ENCODE results near the gene MBD5.

MBD5 gene

DNA sequence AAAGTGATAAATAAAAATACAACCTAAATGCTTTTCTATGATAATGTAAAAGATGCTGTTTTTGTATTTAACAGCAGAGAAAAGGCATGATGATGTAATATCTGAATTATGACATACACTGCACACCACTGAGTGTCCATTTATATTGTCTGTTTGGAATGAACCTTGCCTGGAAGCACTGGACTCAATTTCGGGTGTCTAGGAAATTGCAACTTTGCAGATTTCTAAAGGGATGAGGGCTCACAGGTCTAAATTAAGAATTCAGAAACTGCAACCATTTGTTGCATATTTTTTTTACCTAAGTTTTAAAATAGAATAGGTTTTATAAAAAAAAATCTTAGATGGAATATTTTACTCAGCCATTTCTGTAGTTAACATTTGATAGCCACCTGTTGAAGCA lies 492.5 kb downstream of the MBD5 start:
- no peak overlapping the region for H2BK12ac ChIP-seq (ENCODE audit: low read length in 2 of 2)
- no peak overlapping the region for H2BK5ac ChIP-seq (ENCODE audit: low read depth, low read length, poor library complexity, severe bottlenecking)
- H3K36me3 ChIP-seq (ENCODE audit: control insufficient read depth in 1 of 2, insufficient read depth in 2 of 2, low read depth in 1 of 2, low read length in 2 of 2): peaks cover 0 to 27% of the 10 kb centered on the region in 2 experiments
- no peak overlapping the region for H2AK5ac ChIP-seq (ENCODE audit: low read length, severe bottlenecking)
- no peak overlapping the region for H2BK15ac ChIP-seq (ENCODE audit: low read depth, poor library complexity, severe bottlenecking)
- no peaks in the 10 kb centered on the region for H3K27me3 ChIP-seq (ENCODE audit: control insufficient read depth in 1 of 2, insufficient read depth in 1 of 2, low read length in 2 of 2)
- no peak overlapping the region for H3K4ac ChIP-seq (ENCODE audit: low read depth in 1 of 2, low read length in 2 of 2)
- H3K4me1 ChIP-seq (ENCODE audit: control insufficient read depth, insufficient read depth, low read depth, low read length): peaks cover 1% of the 10 kb centered on the region
- no peak overlapping the region for H4K8ac ChIP-seq (ENCODE audit: low read length)
- no peak overlapping the region for H2AFZ ChIP-seq (ENCODE audit: low read depth, low read length)
- no peak overlapping the region for H4K91ac ChIP-seq (ENCODE audit: low read length)
- no peak overlapping the region for H3K14ac ChIP-seq (ENCODE audit: low read length in 2 of 2)
- H2BK120ac ChIP-seq (ENCODE audit: low read depth, low read length): no peak overlapping the region
- no peak overlapping the region for H3K23ac ChIP-seq (ENCODE audit: low read length in 2 of 2)
- no peak overlapping the region for H3K4me2 ChIP-seq (ENCODE audit: low read length, poor library complexity, severe bottlenecking)
- H3K9me3 ChIP-seq (ENCODE audit: control insufficient read depth, low read length): no peaks in the 10 kb centered on the region
- no peak overlapping the region for H3K27ac ChIP-seq (ENCODE audit: low read length, poor library complexity, severe bottlenecking)
- H3K9ac ChIP-seq (ENCODE audit: low read length): no peak overlapping the region
- 100% methylated on average over 1 of the region's 1 CpG for WGBS
- no peak overlapping the region for H3K4me3 ChIP-seq (ENCODE audit: insufficient read depth in 1 of 2, low read depth in 1 of 2, low read length in 2 of 2)
- DNase-seq: no peak
- no peak overlapping the region for H3K18ac ChIP-seq (ENCODE audit: low read depth in 1 of 2, low read length in 2 of 2)
- H3K79me1 ChIP-seq (replicated peaks; ENCODE audit: low read length, poor library complexity, severe bottlenecking): no peaks in the 10 kb centered on the region

GRCh38 chr2:148515120-148515519 lies 494.2 kb downstream of the MBD5 start:
- Histone ChIP-seq H2BK5ac (ENCODE audit: low read depth, low read length, poor library complexity, severe bottlenecking) (no peak overlapping the region), H3K9me3 (ENCODE audit: control insufficient read depth, low read length) (no peaks in the 10 kb centered on the region), H2BK120ac (ENCODE audit: low read depth, low read length) (no peak overlapping the region), H2AFZ (ENCODE audit: low read depth, low read length) (no peak overlapping the region), H3K4ac (ENCODE audit: low read depth in 1 of 2, low read length in 2 of 2) (no peak overlapping the region), H3K4me1 (ENCODE audit: control insufficient read depth, insufficient read depth, low read depth, low read length) (peaks cover 3% of the 10 kb centered on the region), H3K4me2 (ENCODE audit: low read length, poor library complexity, severe bottlenecking) (no peak overlapping the region), H3K27ac (ENCODE audit: low read length, poor library complexity, severe bottlenecking) (no peak overlapping the region), H2AK5ac (ENCODE audit: low read length, severe bottlenecking) (no peak overlapping the region), H3K9ac (ENCODE audit: low read length) (no peak overlapping the region), H3K36me3 (ENCODE audit: control insufficient read depth in 1 of 2, insufficient read depth in 2 of 2, low read depth in 1 of 2, low read length in 2 of 2) (peaks cover 10 to 38% of the 10 kb centered on the region in 2 experiments), H3K23ac (ENCODE audit: low read length in 2 of 2) (no peak overlapping the region), H4K91ac (ENCODE audit: low read length) (no peak overlapping the region), H4K8ac (ENCODE audit: low read length) (no peak overlapping the region), H3K18ac (ENCODE audit: low read depth in 1 of 2, low read length in 2 of 2) (no peak overlapping the region), H2BK15ac (ENCODE audit: low read depth, poor library complexity, severe bottlenecking) (no peak overlapping the region), H2BK12ac (ENCODE audit: low read length in 2 of 2) (no peak overlapping the region), H3K4me3 (ENCODE audit: insufficient read depth in 1 of 2, low read depth in 1 of 2, low read length in 2 of 2) (no peak overlapping the region), H3K79me1 (replicated peaks; ENCODE audit: low read length, poor library complexity, severe bottlenecking) (no peaks in the 10 kb centered on the region), H3K14ac (ENCODE audit: low read length in 2 of 2) (no peak overlapping the region), H3K27me3 (ENCODE audit: control insufficient read depth in 1 of 2, insufficient read depth in 1 of 2, low read length in 2 of 2) (no peaks in the 10 kb centered on the region)
- WGBS: no CpG with 5 or more reads among the region's 1 CpG
- no peak for DNase-seq

GRCh38 chr2:148515976-148516375 lies 495.1 kb downstream of the MBD5 start:
- Histone ChIP-seq H2BK15ac (ENCODE audit: low read depth, poor library complexity, severe bottlenecking) (no peak overlapping the region), H3K36me3 (ENCODE audit: control insufficient read depth in 1 of 2, insufficient read depth in 2 of 2, low read depth in 1 of 2, low read length in 2 of 2) (peaks cover 10 to 35% of the 10 kb centered on the region in 2 experiments), H3K4me1 (ENCODE audit: control insufficient read depth, insufficient read depth, low read depth, low read length) (peaks cover 3% of the 10 kb centered on the region), H3K4ac (ENCODE audit: low read depth in 1 of 2, low read length in 2 of 2) (no peak overlapping the region), H2BK120ac (ENCODE audit: low read depth, low read length) (no peak overlapping the region), H2AK5ac (ENCODE audit: low read length, severe bottlenecking) (no peak overlapping the region), H3K4me2 (ENCODE audit: low read length, poor library complexity, severe bottlenecking) (no peak overlapping the region), H4K8ac (ENCODE audit: low read length) (no peak overlapping the region), H3K27me3 (ENCODE audit: control insufficient read depth in 1 of 2, insufficient read depth in 1 of 2, low read length in 2 of 2) (no peaks in the 10 kb centered on the region), H3K9me3 (ENCODE audit: control insufficient read depth, low read length) (no peaks in the 10 kb centered on the region), H3K18ac (ENCODE audit: low read depth in 1 of 2, low read length in 2 of 2) (no peak overlapping the region), H3K27ac (ENCODE audit: low read length, poor library complexity, severe bottlenecking) (no peak overlapping the region), H2BK5ac (ENCODE audit: low read depth, low read length, poor library complexity, severe bottlenecking) (no peak overlapping the region), H3K14ac (ENCODE audit: low read length in 2 of 2) (no peak overlapping the region), H4K91ac (ENCODE audit: low read length) (no peak overlapping the region), H2AFZ (ENCODE audit: low read depth, low read length) (no peak overlapping the region), H3K9ac (ENCODE audit: low read length) (no peak overlapping the region), H2BK12ac (ENCODE audit: low read length in 2 of 2) (no peak overlapping the region), H3K23ac (ENCODE audit: low read length in 2 of 2) (no peak overlapping the region), H3K79me1 (replicated peaks; ENCODE audit: low read length, poor library complexity, severe bottlenecking) (no peaks in the 10 kb centered on the region), H3K4me3 (ENCODE audit: insufficient read depth in 1 of 2, low read depth in 1 of 2, low read length in 2 of 2) (no peak overlapping the region)
- peak; percentile 22 for DNase-seq
- 58% methylated on average over 2 of the region's 2 CpGs for WGBS

DNA sequence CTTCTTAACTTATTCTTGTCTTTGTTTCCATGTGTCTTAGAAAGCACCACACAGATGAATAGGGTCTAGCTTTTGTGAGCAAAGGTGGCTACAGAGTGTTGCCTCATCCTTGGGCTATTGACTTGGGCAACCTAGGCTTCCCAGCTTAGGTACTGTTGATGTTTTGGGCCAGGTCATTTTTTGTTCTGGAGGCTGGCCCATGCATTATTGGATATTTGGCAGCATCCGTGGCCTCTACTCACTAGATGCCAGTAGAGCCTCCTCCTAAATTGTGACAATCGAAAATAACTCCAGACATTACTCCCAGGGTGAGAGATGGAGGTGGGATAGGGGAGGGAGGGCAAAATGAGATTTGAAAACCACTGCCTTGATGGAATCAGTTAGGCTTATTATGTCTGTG lies 496.4 kb downstream of the MBD5 start:
- Histone ChIP-seq H3K9ac (ENCODE audit: low read length) (no peak overlapping the region), H3K23ac (ENCODE audit: low read length in 2 of 2) (no peak overlapping the region), H3K4me1 (ENCODE audit: control insufficient read depth, insufficient read depth, low read depth, low read length) (peaks cover 3% of the 10 kb centered on the region), H2AK5ac (ENCODE audit: low read length, severe bottlenecking) (no peak overlapping the region), H3K14ac (ENCODE audit: low read length in 2 of 2) (no peak overlapping the region), H4K8ac (ENCODE audit: low read length) (no peak overlapping the region), H3K27ac (ENCODE audit: low read length, poor library complexity, severe bottlenecking) (no peak overlapping the region), H2BK15ac (ENCODE audit: low read depth, poor library complexity, severe bottlenecking) (no peak overlapping the region), H3K4ac (ENCODE audit: low read depth in 1 of 2, low read length in 2 of 2) (no peak overlapping the region), H3K9me3 (ENCODE audit: control insufficient read depth, low read length) (no peaks in the 10 kb centered on the region), H3K4me3 (ENCODE audit: insufficient read depth in 1 of 2, low read depth in 1 of 2, low read length in 2 of 2) (no peak overlapping the region), H3K27me3 (ENCODE audit: control insufficient read depth in 1 of 2, insufficient read depth in 1 of 2, low read length in 2 of 2) (no peaks in the 10 kb centered on the region), H2BK5ac (ENCODE audit: low read depth, low read length, poor library complexity, severe bottlenecking) (no peak overlapping the region), H2BK12ac (ENCODE audit: low read length in 2 of 2) (no peak overlapping the region), H3K4me2 (ENCODE audit: low read length, poor library complexity, severe bottlenecking) (no peak overlapping the region), H3K79me1 (replicated peaks; ENCODE audit: low read length, poor library complexity, severe bottlenecking) (no peaks in the 10 kb centered on the region), H3K36me3 (ENCODE audit: control insufficient read depth in 1 of 2, insufficient read depth in 2 of 2, low read depth in 1 of 2, low read length in 2 of 2) (peaks cover 10 to 33% of the 10 kb centered on the region in 2 experiments), H2BK120ac (ENCODE audit: low read depth, low read length) (no peak overlapping the region), H2AFZ (ENCODE audit: low read depth, low read length) (no peak overlapping the region), H3K18ac (ENCODE audit: low read depth in 1 of 2, low read length in 2 of 2) (no peak overlapping the region), H4K91ac (ENCODE audit: low read length) (no peak overlapping the region)
- DNase-seq: no peak
- no CpG with 5 or more reads among the region's 2 CpGs for WGBS
